GM21515 (cell line): Measurements from ENCODE around the gene SLFNL1.
A peak's percentile ranks its signal among the peaks of the same experiment; 100 is the strongest.

Experiments used
- ATAC-seq: cut with Tn5 transposase; IDR thresholded peaks from one replicate; pipeline ENCODE4 v1.9.1; 2021; ENCODE audit not compliant: unreplicated experiment

SLFNL1 gene

DNA sequence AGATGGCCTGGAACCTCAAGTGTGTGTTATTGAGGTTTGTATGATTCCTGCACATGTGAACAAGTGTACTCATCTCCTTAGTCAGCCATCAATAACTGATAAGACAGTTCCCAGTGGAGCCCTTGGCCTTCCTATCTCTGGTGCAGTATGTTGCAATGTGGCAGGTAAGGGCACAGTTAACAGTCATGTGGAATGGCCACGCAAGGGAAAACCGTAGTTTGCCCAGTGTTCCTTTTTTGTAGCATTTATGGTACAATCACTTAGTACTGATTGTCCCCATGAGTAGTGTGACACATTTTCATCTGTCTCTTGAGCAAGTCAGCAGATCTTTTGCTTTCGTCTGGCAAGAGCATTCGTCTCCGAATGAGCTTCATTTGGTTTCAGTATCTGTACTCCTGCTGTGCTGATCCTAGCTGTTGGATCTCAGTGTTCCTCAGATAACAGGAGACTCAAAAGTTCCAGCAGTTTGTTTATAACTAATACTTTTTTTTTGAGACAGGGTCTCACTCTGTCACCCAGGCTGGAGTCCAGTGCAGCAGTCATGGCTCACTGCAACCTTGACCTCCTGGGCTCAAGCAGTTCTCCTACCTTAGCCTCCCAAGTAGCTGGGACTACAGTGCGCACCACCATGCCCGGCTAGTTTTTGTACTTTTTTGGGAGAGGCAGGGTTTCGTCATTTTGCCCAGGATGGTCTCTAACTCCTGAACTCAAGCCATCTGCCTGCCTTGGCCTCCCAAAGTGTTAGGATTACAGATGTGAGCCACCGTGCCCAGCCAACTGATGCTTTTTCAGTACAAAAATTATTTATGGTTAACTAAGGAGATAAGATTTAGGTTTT lies 33.9 kb downstream of the SLFNL1 start:
- ATAC-seq, result no peak

DNA sequence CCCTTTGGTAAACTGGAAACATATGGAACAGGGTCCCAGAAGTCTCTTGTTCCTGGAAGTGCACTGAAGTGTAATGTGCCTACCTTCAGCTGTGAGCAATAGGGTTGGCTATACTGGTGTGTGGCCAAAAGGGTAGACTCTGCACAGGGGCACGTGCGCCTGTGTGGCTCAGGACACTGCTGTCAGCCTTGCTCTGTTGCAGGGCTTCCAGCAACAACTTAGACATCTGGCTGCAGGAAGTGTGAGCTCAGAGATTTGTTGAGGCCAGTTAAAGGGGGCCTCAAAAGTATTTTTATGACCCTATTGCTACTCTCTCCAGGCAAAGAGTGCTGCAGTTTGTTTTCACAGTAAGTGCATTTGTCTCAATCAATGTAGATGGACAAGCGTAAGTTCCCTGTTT lies 34.6 kb downstream of the SLFNL1 start:
- ATAC-seq, result no peak

DNA sequence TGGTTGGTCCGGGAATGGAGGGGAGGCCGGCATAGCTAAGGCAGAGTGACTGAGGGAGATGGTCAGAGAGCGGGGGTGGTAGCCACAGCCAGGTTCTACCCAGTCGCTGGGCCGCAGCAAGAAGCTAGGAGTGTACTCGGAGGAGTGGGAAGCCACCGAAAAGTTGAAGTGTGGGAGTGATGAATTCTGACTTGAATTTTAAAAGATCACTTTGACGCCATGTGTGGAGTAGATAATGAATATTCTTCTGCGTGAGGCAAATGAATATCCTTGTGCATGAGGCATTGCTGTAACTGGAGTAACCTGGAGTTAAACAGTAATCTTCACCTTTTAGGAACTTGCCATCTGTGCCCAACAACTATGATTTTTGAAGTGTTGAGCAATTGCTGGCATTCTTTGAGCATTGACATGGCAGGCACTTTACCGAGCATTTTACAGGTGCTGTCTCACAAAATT lies 35.2 kb downstream of the SLFNL1 start:
- ATAC-seq, result no peak

DNA sequence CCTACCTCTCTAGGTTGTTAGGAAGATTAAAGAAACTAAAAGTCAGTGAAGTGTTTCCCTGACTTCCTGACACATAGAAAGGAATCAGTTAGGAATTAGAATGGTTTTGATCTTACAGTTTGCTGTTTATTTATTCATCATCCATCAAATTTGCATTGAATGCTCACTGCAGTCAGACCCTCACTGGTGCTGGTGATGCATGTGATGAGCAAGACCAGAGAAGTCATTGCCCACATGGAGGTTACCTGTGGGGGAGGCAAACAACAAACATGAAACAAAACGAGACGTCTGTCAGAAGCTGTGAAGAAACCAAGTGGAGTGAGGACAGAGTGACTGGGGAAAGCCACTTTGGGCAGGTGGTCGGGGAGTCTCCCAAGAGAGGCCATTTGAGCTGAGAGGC lies 35.6 kb downstream of the SLFNL1 start:
- ATAC-seq, result no peak

DNA sequence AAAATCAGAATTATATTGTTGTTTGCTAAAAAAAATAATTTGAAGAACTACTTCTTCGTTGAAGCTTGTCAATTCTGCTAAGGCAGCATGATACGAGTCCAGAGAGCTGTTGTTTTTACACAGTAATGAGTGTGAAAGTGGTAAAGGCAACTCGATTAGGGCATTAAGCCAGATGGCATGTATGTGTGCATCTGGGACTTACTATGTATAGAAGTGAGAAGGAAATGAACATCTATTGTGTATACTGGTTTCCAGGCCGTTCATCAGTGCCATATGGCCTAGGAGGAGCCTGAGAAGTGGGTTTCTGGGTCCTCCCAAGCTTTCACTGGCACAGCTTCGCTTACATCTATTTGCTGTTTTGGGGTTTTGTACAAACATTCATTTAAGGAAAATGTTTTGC lies 36.4 kb downstream of the SLFNL1 start:
- ATAC-seq, result no peak

DNA sequence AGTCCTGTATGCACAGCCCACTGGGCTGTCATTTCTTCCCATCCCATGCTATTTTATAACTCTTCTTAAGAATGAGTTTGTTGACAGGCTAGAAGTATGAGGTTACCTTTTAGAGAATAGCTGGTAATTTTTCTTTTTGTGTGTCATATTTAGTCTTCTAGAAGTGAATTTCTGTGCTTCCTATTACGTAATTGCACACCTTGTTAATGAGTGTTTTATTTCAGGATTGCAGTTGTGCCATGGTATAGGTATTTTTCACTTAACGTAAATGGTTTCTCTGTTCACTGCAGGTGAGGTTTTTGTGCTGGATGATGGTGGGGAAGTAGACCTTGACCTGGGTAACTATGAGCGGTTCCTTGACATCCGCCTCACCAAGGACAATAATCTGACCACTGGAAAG lies 37.0 kb downstream of the SLFNL1 start:
- no peak for ATAC-seq

DNA sequence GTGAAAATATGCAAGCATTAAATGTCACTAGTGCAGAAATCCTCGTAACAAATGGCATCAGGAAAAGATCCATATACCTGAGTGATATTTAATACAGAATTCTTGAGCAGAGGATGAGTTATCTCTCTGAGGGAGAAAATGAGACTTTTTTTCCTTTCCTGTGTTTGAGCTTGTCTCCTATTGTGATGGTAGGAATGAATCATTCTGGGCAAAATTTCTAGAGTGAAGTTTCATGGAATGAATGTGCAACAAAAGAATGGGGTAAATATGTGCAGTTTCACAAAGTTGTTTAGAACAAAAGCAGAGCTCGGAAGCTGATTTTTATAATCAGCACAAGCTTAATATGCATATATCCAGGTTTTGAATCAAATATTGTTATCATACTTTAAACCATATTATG lies 37.5 kb downstream of the SLFNL1 start:
- no peak for ATAC-seq

DNA sequence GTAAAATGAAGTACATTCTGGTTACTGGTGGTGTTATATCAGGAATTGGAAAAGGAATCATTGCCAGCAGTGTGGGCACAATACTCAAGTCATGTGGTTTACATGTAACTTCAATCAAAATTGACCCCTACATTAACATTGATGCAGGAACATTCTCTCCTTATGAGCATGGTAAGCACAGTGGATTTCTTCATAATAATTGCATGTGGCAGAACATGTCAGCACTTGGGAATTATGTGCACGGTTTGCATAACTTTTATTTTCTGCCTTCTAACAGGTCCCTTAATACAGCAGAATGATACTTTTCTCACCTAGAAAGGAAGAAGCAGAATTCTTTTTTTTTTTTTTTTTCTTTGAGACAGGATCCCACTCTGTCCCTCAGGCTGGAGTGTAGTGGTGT lies 38.2 kb downstream of the SLFNL1 start:
- ATAC-seq, result no peak

DNA sequence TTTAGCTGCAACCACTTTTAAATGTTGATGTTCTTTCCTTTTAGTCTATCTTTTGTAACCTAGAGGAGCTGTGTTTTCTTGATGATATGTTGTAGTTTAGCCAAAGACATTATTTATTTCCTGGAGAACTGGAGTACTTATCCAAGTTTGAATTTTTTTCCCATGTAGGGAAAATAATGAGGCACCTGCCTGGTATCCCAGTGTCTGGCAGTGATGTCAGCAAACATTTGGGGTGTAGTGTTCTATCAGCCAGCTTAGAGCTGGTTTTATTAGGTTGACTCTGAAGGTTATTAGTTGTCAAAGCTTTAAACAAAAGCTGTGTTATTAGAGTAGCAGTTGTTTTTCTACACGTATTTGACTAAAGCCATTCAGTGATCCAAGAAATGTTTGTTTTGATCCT lies 38.8 kb downstream of the SLFNL1 start:
- ATAC-seq, result no peak

DNA sequence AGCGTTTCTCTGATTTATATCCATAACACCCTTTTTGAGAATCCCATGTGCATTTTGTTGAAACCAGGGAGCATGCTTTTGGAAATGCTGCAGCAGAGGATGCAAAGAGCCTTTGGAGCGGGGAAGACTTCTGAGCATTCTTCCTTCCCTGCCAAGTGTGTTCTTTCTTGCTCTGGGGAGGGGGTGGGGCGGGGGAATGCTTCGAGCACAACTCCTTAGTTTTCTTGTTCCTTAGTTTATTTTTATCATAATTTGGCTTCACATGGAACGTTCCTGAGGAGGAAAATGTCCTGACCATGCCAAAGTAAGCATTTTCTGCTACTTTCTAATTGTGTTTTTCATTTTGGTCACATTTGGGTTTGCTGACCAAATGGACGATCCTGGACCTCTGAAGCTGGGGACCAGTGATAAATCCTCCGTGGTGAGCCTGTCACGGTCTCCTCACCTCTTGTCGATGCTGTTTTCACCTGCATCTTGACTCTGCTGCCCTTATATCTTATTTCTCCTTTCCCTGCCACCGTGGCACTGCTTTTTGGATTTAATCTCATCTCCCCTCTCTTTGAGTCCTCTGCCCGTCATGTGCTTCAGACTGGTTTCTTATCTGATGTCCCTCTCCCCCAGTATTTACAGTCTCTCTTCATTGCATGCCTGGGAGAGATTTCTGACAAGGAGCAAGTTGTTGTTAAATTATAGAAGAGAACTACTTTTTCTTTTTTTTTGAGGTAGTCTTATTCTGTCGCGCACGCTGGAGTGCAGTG lies 39.7 kb downstream of the SLFNL1 start:
- no peak for ATAC-seq

DNA sequence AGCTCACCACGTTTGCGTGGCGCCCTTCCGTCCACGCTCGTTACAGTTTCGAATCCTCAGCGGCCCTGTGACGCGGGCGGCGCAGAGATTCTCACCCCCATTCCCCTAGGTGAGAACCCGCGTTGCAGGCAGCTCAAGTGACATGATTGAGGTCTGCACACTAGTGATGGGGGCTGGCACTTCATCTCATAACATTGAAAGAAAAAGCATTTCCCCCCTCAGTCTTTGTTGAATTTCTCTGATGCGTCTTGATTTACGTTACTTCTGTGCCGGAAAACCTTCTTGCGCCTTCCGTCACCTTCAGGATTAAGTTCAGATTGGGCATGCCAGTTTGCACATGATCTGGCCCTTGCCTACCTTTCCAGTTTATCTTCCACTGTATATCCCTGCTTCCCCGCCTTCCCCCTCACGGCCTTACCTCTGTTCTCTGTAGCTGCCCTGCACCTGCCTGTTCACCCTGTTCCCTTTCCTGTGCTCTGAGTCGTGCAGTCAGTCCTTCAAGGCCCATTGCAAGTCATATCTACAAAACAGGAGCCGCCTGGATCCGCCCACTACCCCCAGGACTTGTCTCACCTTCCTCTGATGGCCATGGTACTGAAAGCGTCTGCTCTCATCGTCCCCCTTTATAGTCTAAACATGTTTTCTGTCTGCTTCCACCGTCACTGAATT lies 40.9 kb downstream of the SLFNL1 start:
- peak; percentile 4 for ATAC-seq

DNA sequence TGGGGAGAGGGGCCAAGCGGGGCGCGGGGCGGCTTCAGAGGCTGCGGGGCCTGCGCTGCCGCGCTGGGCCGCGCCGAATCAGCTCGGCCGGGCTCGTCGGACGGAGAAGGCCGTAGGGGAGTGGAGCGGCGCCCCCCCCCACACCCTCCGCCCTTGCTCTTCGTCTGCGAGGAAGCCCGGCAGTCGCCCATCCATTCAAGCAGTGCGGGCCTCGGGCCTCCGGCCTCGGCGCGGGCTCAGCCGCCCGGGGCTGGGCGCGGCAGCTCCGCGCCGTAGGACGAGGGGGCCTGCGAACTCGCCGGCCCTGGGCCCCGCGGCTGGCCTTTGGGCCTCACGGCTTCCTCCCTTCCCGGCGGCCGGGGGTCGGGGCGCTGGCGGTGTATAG lies 41.5 kb downstream of the SLFNL1 start:
- ATAC-seq, result peak; percentile 25

DNA sequence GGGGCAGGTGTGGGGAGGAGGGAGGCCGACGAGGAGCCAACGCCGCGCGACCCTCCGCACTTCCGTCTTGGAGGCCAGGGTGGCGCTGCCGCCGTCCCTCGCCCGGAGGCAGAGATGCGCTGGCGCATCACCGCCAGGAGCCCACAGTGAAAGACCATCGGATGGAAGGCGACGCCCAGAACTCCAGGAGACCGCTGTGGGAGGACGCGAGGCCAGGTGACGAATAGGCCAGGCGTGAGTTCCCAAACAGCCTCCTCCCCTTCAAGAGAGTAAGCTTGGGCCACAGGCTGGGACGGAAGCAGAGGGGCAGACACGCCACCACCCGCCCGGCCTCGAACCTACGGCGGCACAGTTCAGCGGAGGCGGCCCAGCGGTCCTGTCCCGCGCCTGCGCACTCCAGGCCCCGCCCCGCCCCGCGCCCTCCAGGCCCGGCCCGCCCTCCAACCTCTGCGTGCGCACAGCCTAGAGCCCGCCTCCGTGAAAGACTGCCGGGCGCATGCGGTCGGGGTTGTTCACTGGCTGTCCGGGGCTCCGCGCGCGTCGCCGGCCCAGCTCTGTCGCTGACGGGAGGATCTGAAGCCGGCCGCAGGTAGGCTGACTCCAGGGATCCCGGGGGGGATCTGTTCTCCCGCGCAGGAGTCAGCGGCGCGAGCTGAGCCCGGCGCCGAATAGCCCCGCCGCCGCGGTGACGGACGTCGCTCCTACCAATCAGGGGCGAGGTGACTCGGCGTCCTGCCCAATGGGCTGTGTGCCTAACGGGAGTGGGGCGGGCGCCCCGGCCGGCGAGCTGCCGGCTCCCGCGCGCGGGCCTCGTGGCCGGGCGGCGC lies 42.1 kb downstream of the SLFNL1 start, which contains the start of gene CTPS1:
Gene CTPS1, plus strand, starts transcription at position 456 of the 827 bp plus-strand sequence. CDS start 3,595 bp downstream, outside the sequence.
- ATAC-seq, result peak; percentile 89

DNA sequence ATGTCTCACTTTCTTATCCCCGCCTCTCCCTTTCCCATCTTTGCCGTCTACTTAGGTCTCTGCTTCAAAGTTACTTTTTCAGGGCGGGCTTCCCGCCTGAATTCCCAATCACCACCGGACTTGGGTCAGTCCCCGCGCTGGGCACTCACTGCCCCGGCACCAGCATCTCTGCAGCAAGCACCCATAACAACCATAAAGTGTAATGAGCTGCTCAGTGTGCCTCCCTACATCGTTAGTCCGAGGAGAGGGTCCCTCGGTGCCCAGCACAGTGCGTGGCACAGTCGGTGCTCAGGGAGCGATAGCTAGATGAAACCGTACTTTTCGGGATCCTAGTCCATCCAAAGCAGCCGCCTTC lies 42.7 kb downstream of the SLFNL1 start:
- ATAC-seq, result no peak

DNA sequence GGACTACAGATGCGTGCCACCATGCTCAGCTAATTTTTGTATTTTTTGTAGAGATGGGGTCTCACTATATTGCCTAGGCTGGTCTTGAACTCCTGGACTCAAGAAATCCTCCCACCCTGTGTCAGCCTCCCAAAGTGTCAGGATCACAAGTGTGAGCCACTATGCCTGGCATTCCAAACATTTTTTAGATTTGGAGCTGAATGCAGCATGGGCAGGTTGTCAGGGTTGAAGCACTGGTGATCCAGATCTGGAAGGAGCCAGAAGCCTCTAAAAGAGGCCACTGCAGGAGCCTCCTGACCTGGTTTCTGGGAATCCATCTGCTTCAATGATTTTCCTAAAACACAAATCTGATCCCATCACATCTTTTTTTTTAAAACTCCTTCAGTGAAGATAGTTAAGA lies 43.8 kb downstream of the SLFNL1 start:
- no peak for ATAC-seq

DNA sequence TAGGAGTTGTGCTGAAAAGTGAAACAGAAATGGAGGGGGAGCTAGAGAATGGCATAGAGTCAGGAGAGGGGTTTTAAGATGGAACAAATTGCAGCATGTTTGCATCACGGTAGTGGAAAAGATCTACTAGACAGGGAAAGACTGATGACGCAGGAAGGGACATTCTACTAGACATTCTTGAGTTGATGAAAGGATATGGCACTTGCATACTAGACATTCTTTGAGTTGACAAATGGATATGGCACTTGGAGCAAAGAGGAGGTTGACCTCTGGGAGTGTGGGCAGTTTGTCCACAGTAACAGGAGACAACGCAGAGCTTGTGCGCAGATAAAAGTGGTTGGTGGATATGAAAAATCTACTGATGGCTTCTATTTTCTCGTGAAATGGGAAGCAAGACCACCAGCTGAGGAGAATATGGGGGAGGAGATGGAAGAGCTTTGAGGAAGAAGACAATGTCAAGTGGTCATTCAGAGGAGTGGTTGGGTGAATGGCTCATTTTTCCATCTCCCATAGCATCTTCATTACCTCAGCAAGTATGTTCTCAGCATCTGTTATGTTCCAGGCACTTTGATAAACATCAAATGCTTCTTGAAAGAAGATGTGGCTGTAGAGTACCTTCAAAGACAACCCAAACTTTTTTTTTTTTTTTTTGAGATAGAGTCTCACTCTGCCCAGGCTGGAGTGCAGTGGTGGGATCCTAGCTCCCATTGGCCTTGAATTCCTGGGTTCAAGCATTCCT lies 44.4 kb downstream of the SLFNL1 start:
- ATAC-seq, result no peak

DNA sequence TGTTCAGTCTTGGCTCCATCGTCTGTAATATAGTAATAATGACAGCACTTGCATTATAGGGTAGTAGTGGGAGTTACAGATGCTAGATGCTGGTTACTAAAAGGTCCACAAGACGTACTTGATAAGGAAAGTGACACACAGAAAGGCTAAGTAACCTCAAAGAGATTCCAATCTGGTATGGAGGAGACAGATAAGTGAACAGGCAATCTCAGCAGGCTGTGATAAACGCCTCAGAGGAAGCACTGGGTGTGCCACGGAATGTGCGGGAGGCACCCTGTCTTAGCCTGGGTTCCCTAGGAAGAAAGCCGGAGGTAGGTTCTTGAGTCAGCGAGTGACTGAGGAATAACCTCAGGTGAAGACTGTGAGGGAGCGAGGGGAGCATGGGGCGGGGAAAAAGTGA lies 46.6 kb downstream of the SLFNL1 start:
- ATAC-seq, result no peak

DNA sequence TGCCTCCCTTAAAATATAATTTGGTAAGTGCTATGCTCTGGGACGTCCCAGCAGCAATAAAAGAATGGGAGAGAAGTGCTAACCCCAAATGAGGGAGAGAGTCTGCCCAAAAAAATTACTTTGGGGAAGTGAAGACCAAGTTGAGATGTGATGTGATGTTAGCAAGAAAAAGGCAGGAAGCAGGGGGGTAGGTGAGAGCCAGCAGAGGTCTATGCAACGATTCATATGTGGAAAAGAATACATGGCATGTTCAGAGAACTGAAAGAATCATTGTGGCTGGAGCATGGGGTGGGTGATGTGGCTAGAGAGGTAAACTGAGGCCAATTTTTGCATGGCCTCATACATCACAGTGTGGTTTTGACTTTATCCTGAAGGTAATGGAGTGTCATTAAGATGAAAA lies 47.6 kb downstream of the SLFNL1 start:
- ATAC-seq, result no peak

DNA sequence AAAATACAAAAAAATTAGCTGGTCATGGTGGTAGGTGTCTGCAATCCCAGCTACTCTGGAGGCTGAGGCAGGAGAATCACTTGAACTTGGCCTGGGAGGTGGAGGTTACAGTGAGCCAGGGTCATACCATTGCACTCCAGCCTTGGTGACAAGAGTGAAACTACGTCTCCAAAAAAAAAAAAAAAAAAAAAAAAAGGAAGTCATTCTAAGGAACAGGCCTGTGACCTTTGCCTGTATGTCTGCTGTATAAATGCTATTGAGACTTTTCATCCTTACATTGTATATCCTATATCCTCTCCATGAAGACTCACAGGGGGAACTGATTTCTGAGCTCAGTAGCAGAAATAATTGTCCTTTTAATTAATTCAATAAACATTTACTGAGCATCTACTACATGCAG lies 49.6 kb downstream of the SLFNL1 start:
- ATAC-seq, result no peak

DNA sequence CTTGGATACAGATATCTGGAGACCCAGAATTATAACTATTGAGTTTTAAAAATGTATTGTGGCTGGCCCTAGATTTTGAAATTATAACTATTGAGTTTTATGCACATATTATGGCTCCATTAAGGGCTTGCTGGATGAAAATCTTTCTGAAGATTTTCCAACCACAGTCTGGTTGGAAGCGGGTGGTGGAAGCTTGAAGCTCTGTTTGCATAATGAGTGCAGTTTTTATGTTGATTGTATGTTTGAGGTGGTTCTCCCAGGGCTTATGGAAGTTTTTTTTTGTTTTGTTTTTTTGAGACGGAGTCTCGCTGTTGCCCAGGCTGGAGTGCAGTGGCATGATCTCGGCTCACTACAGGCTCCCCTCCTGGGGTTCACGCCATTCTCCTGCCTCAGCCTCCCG lies 52.1 kb downstream of the SLFNL1 start:
- ATAC-seq, result no peak
